Dermis microvascular lymphatic vessel endothelial cell (primary cell): ENCODE results near the gene TTC34. TPM values are rescaled to one million over a fixed set of nuclear protein-coding genes. Genes with fewer than 3 reads are reported as not detected.

ENCODE experiments used
- DNase-seq, 2 donors: peaks; one replicate each; pipeline versions ENCODE4 v3.0.0 to v3.0.0-alpha.2; 2010; ENCODE audit warnings: low read depth in 2 of 2
- total RNA-seq: library from RNA; depleted of rRNA; stranded (reverse); fragments of >200 nt; gene quantifications from 2 replicates; pipeline ENCODE4 v1.2.1, GENCODE V29; 2014

Gene TTC34
- total RNA-seq, 1 donor from 2014 or later: under 0.01 TPM

DNA sequence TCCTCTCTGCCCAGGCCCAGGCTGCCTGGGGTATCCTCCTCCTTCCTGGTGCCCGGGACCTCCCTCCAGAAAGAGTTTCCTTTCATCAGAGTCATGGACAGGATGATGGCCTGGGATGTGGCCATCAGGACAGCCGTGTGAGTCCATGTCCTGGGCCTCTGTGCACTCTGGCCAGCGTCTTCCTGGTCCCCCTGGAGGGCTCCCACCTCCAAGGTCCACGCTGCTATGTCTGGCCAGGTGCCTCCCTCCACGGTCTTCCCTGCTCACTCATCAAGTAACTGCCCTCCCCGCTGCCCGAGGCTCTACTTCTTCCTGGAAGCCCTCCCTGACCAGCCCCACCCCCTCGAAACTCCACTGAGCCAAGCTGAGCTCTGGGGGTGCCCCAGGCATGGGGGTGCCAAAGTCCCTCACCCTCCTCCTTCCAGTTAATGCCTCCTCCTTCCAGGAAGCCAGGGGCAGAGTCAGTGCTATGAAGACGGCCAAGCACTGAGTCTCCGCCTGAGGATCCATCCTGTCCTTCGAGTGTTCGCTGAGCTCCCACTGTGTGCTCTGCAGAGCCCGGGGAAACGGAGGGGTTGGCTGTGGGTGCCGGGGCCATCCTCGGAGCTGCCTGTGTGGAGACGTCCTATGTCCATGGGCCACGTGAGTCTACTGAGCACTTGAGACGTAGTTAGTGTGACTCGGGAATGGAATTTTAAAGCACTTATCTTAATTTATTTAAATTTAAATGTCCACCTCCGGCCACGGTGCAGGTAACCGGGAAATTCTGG is 28.5 kb upstream of the TTC34 start:
- DNase-seq: no peak

- no peak for DNase-seq
These were observed 27.2 kb upstream of the TTC34 start for GRCh38 chr1:2828586-2829250.

- no peak for DNase-seq
These were observed 25.3 kb upstream of the TTC34 start for GRCh38 chr1:2826736-2827292.

GRCh38 chr1:2826316-2826715 is 24.8 kb upstream of the TTC34 start:
- no peak for DNase-seq

- no peak for DNase-seq
These were observed 24.1 kb upstream of the TTC34 start for GRCh38 chr1:2825487-2826189.

DNA sequence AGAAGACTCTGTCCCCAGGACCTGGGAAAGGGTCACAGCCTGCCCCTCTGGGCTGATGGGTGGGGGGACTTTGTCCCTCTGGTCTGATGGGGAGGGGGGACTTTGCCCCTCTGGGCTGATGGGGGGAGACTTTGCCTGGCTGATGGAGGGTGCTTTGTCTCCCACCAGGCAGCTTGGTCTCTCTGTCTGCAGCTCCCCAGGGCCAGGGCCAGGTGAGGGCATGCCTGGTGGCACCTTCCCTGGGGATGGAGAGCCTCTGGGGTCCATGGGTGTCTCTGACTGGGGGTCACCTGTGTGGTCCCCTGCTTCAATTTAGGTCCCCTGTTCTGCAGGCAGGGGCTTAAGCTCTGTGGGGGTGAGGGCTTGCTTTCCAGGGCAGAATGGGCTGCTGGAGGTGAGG is 23.5 kb upstream of the TTC34 start:
- DNase-seq: no peak

GRCh38 chr1:2823921-2824610 is 22.6 kb upstream of the TTC34 start:
- DNase-seq: no peak

DNA sequence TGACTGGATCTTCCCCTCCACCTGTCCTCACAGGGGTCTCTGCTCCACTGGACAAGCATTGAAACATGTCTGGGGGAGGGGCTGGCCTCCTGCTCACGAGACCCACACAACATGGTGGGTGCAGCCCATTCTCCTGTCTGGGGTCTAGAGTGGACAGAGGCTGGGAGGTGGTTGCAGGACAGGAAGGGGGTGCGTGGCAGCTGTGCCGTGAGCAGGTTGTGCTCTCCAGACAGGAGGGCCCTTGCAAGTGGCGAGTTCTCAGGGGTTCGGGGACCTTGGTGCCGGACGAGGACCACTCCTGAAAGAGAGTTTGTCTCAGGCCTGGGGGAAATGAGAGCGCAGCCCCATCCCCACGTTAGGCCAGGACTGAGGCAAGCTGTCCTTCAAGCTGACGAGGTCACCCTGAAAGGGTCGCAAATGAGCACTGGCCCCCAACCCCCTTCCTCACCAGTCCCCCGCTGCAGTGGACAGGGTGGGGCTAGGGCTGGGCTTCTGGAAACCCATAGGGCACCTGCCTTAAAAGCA is 21.2 kb upstream of the TTC34 start:
- no peak for DNase-seq

GRCh38 chr1:2821966-2822620 is 20.6 kb upstream of the TTC34 start:
- DNase-seq: no peak

DNA sequence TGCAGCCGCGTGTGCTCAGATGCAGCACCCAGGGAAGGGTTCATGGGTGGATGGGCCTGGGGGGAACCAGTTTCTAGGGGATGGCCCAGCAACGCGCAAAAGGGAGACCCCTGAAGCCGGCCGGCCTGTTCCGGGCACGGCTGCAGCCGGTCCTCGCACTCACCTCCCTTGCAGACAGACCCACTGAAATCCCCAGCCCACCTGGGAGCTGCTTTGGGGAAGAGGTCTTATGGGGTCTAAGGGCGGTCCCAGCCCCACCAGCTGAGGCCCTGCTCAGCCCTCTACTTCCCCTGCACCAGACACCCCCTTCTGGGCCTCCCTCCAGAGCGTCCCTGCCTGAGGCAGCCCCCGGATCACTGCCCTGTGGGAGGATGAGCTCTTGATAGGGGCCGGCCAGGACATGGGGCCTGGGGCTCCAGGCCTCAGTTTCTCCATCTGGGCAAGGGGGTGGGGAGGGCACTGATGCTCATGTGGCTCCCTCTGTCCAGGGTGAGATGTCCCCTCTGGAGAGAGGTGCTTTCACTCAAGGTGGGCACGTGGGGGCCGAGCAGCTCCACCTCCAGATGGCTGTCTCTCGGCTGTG is 20.0 kb upstream of the TTC34 start:
- DNase-seq: no peak

- no peak for DNase-seq
These were observed 19.4 kb upstream of the TTC34 start for GRCh38 chr1:2820731-2821372.

DNA sequence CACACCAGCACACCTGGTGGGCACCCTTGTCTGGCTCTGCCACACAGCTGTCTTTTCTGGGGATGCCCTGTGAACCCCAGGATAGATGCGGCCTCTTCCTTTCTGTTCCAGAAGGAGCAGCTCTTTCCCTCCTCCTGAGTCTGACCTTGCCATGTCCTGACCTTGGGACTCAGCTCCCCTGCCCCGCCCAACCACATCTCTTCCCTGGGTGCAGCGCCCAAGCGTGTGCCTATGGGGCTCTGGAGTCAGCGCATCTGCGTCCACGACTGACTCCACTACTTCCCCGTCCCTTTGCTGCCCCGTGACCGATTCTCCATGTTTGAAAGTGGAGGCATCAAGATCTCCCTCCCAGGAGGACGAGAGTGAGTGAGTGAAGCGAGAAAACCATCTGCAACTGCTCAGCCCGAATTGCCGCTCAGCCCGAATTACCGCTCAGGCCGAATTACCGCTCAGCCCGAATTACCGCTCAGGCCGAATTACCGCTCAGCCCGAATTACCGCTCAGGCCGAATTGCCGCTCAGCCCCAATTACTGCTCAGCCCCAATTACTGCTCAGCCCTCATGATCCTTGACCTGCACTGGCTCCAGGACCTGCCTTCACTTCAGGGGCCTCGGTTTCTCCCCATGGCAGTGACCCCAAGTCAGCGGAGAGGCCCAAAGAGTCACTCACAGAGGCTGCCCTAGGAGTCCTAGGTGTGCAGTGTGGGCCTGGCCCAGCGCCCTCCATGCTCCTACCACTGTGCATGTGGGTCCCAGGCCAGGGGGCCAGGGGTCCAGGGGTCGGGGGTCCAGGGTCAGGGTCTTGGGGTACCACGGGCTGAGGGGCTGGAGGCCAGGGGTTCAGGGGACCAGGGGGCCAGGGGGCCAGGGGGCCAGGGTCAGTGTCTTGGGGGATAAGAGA is 18.6 kb upstream of the TTC34 start:
- DNase-seq: no peak

DNA sequence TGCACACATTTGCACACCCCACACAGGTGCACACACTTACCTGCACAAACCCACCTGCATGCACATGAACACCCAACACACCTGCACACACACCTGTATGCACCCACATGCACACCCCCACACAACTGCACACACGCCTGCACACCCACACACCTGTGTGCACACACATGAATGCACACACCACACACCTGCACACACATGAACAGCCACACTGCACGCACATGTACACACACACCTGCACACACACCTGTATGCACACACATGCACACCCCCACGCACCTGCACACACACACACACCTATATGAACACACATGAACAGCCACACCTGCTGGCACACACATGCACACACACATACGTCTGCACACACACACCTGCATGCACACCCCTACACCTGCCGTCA is 17.9 kb upstream of the TTC34 start:
- no peak for DNase-seq

DNA sequence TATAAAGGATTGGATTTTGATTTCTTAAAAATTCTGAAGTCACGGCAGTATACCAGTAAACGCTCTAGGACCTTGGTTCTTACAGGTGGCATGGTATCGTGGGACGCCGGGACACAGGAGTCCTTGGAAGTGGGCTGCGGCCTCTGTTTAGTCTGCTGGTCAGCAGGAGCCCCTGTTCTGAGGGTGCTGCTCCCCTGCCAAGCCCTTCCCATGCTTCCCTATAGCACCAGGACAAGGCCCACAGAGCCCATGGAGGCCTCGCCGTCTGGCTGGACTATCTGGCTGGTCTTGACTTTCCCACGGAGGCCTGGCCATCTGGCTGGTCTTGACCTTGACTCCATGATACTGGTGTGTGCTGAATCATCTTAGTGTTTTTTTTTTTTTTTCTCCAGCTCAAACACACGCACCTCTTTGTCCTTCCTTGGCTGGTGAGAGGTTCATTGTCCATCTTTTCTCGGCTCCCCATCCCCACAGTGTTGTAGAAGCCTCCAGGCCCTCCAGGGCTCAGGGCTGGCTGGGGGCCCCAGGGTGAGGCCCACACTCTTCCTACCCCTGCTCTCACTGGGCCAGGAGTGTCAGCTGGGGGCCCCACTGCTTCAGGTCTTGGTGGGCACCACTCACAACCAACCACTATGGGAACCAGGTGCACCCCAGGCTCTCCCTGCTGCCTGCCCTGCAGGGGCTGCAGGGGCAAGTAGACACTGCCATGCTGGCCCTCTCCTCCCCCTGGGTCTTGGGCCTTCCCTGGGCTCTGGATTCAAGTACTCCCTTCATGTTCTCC is 16.5 kb upstream of the TTC34 start:
- DNase-seq: no peak

DNA sequence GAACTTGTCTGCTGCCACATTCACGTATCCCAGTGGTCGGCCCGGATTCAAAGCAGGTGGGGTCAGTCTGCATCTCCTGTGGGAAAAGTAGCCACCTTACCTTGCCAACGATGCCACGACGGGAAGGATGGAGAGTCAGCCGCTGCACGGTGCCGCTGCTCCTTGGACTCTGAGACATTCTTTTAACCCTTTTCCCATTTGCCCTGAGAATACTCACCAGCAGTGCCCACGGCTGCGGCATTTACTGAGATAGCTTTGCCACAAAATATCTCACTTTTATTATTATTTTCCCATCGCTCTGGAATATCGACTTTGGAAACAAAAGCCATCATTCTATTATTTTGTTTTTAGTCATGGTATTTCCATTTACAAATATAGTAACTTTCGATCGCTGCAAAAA is 15.3 kb upstream of the TTC34 start:
- no peak for DNase-seq

DNA sequence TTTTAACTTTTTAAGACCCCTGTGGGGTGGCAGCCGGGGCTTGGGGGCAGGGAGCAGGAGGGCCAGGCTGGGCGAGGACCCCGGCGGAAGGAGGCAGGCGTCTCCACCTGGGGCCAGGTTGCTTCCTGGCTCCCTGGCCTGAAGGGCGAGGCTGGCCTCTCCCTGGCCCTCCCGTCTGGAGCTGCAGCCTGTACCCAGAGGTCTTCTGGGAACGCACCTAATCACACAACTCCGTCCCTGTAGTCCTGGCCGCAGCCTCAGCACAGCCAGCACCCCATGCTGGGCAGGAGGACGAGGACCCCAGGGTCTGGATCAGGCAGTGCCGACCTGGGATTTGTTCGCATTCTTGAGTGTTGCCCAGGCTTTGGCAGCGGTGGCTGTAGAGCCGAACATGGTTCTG is 14.1 kb upstream of the TTC34 start:
- no peak for DNase-seq

DNA sequence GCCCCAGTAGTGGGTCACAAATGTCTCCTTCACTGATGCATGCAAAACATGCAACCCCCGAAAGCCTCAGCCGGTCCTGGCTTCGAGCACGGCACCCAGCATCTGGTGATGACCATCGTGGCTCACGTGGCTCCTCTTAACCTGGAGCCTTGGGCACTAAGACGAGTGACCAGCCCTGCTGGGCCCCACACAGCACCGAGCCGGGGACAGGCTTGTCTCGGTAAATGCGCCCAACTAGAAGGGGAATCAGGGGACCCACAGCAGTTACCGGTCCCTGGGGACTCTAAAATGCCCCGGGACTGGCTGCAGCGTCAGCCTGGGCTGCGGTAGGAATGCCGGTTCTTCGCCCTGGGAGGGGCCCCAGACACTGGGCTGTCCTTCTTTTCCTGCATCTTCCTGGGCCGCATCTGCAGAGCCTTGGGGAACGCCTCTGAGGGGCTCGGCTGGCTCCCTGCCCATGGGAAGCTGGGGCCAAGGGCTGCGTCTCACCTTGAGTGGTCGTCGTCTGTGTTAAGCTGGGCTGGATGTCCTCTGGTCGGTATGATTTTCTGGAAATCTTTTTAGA is 13.1 kb upstream of the TTC34 start:
- no peak for DNase-seq
